Adipocyte (in vitro differentiated cells): ENCODE data around the gene PIK3CB.
A peak's percentile ranks its signal among the peaks of the same experiment; 100 is the strongest.

ENCODE experiments used
- DNase-seq: peaks from one replicate; pipeline ENCODE4 v3.0.0-alpha.2; 2015; ENCODE audit warnings: low read depth
- H3K27me3 ChIP-seq: replicated peaks from 2 replicates; pipeline ENCODE4 v1.7.0; 2013; ENCODE audit warnings: mild to moderate bottlenecking, low read length, moderate library complexity; ENCODE audit not compliant: control insufficient read depth, insufficient read depth
- H3K36me3 ChIP-seq: 2 replicates; pipeline ENCODE4 v1.7.0; 2013; ENCODE audit warnings: low read length, mild to moderate bottlenecking, moderate library complexity; ENCODE audit not compliant: control insufficient read depth, insufficient read depth, severe bottlenecking
- H3K4me1 ChIP-seq: 2 replicates; pipeline ENCODE4 v1.7.0; 2013; ENCODE audit warnings: mild to moderate bottlenecking, low read length, moderate library complexity; ENCODE audit not compliant: control insufficient read depth, insufficient read depth
- H3K4me3 ChIP-seq: 2 replicates; pipeline ENCODE4 v1.7.0; 2013; ENCODE audit warnings: mild to moderate bottlenecking, low read length, moderate library complexity
- H3K9ac ChIP-seq: 2 replicates; pipeline ENCODE4 v1.7.0; 2013; ENCODE audit warnings: mild to moderate bottlenecking, low read length, moderate library complexity
- H3K9me3 ChIP-seq: 2 replicates; pipeline ENCODE4 v1.7.0; 2013; ENCODE audit warnings: mild to moderate bottlenecking, low read length, moderate library complexity; ENCODE audit not compliant: control insufficient read depth

PIK3CB gene

DNA sequence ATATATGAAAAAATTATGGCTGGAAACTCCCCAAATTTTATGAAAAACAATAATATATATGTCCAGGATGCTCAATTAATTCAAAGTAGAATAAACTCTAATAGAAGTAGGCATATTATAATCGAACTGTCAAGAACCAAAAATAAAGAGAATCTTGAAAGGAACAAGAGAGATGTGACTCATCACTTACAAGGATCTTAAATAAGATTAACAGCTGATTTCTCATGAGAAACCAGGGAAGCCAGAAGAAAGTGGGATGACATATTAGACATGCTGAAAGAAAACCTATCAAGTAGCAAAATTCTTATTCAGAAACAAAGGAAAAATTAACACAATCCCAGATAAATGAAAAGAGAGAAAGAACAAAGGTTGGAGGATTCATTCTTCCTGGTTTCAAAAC, 159.3 kb downstream of the PIK3CB start:
- no peak overlapping the region for H3K9ac ChIP-seq
- H3K4me1 ChIP-seq, result no peaks in the 10 kb centered on the region
- H3K36me3 ChIP-seq, result peaks cover 5% of the 10 kb centered on the region
- H3K9me3 ChIP-seq, result peaks cover 27% of the 10 kb centered on the region
- peak; percentile 13 for DNase-seq
- H3K4me3 ChIP-seq, result no peak overlapping the region
- H3K27me3 ChIP-seq, result no peaks in the 10 kb centered on the region

GRCh38 chr3:138673641-138674530, 160.8 kb downstream of the PIK3CB start:
- Histone ChIP-seq H3K9me3 (peaks cover 27% of the 10 kb centered on the region), H3K36me3 (peaks cover 5% of the 10 kb centered on the region), H3K27me3 (no peaks in the 10 kb centered on the region), H3K9ac (no peak overlapping the region), H3K4me3 (no peak overlapping the region), H3K4me1 (no peaks in the 10 kb centered on the region)
- no peak for DNase-seq

DNA sequence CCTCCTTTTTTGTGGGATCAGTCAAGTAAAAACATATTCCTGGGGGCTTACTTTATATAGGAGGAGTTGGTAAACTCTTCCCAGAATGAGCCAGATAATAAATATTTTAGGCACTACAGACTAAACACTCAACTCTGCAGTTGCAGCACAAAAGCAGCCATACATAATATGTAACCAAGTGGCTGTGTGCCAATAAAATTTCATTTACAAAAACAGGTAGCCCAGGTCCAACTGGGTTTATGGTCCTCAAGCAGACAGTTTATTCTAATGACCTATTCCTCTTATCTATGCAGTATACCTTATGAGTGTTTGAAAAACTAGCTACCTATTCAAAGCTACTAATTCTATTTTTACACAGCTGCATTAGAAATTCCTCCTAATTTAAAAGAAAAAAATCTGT, 164.3 kb downstream of the PIK3CB start:
- H3K36me3 ChIP-seq, result no peaks in the 10 kb centered on the region
- H3K4me3 ChIP-seq, result no peak overlapping the region
- no peaks in the 10 kb centered on the region for H3K27me3 ChIP-seq
- H3K9ac ChIP-seq, result no peak overlapping the region
- no peaks in the 10 kb centered on the region for H3K4me1 ChIP-seq
- H3K9me3 ChIP-seq, result peaks cover 12% of the 10 kb centered on the region
- no peak for DNase-seq

DNA sequence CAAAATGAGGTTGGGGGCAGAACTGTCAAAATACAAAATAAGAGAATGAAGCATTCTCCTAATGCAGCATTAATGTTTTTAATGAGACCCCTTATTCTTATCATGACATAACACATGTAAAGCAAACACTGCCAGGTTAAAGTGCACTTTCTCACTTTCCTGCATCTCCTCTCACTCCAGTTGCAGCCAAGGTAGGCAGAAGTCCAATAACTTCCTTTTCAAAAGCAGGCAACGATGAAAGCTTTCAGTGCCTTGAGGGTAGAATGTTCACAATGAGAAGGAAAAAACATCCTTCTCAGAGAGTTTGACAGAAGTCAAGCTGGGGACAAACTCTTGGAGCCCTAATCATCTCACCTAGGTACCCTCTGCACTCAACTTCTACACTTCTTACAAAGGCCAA, 166.6 kb downstream of the PIK3CB start:
- Histone ChIP-seq H3K9me3 (no peaks in the 10 kb centered on the region), H3K4me1 (no peaks in the 10 kb centered on the region), H3K27me3 (no peaks in the 10 kb centered on the region), H3K36me3 (peaks cover 4% of the 10 kb centered on the region), H3K9ac (no peak overlapping the region), H3K4me3 (no peak overlapping the region)
- no peak for DNase-seq

- Histone ChIP-seq H3K9me3 (no peaks in the 10 kb centered on the region), H3K36me3 (no peaks in the 10 kb centered on the region), H3K9ac (no peak overlapping the region)
Observed at GRCh38 chr3:138657508-138657907, 177.2 kb downstream of the PIK3CB start.

DNA sequence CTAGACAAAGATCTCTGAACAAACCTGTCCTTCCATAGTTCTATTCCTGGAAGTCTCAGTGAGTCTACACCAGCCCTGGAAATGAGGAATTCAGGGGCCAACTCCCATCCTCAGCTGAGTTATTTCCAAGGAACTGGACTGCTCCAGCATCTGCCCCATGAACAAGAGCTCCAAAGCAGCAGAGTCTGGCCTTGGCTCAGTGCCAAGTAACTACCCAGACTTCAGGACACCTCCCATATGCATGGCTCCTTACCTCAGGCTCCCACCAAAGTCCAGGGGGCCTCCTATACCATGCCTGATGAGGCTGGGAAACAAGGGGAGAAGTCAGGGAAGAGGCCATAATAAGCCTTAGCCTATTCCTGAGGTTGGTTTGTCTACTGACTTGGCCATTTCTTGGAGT, 181.2 kb downstream of the PIK3CB start:
- Histone ChIP-seq H3K27me3 (no peaks in the 10 kb centered on the region), H3K9me3 (peaks cover 2% of the 10 kb centered on the region), H3K4me3 (no peak overlapping the region), H3K36me3 (peaks cover 21% of the 10 kb centered on the region), H3K4me1 (no peaks in the 10 kb centered on the region), H3K9ac (no peak overlapping the region)
- no peak for DNase-seq

More at GRCh38 chr3:138657508-138657907, 177.2 kb downstream of the PIK3CB start:
- Histone ChIP-seq H3K27me3 (no peaks in the 10 kb centered on the region), H3K4me3 (no peak overlapping the region), H3K4me1 (no peaks in the 10 kb centered on the region)
- DNase-seq, result no peak

GRCh38 chr3:138649134-138649533, 185.6 kb downstream of the PIK3CB start:
- Histone ChIP-seq H3K9ac (no peak overlapping the region), H3K4me3 (no peak overlapping the region), H3K4me1 (no peaks in the 10 kb centered on the region), H3K9me3 (peaks cover 20% of the 10 kb centered on the region), H3K27me3 (no peaks in the 10 kb centered on the region), H3K36me3 (peaks cover 21% of the 10 kb centered on the region)
- DNase-seq, result no peak

DNA sequence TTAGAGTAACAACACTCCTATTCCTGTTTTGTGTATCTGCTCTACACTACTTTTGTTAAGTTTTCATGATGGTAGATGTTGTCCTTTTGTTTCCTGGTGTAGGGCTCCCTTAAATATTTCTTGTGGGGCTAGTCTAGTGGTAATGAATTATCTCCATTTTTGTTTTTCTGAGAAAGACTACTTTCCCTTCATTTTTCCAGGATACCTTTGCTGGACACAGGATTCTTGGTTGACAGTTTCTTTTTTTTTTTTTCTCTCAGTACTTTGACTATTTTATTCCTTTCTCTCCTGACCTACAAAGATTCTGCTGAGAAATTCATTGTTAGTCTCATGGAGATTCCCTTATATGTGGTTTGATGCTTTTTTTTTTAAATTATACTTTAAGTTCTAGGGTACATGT, 188.2 kb downstream of the PIK3CB start:
- no peak for DNase-seq
- peaks cover 21% of the 10 kb centered on the region for H3K36me3 ChIP-seq
- no peaks in the 10 kb centered on the region for H3K27me3 ChIP-seq
- no peaks in the 10 kb centered on the region for H3K4me1 ChIP-seq
- H3K9me3 ChIP-seq, result peaks cover 32% of the 10 kb centered on the region
- no peak overlapping the region for H3K9ac ChIP-seq
- no peak overlapping the region for H3K4me3 ChIP-seq

- Histone ChIP-seq H3K27me3 (no peaks in the 10 kb centered on the region), H3K4me1 (no peaks in the 10 kb centered on the region), H3K36me3 (peaks cover 18% of the 10 kb centered on the region), H3K9me3 (peaks cover 32% of the 10 kb centered on the region), H3K4me3 (no peak overlapping the region), H3K9ac (no peak overlapping the region)
- DNase-seq, result no peak
Observed at GRCh38 chr3:138646008-138646407, 188.7 kb downstream of the PIK3CB start.

DNA sequence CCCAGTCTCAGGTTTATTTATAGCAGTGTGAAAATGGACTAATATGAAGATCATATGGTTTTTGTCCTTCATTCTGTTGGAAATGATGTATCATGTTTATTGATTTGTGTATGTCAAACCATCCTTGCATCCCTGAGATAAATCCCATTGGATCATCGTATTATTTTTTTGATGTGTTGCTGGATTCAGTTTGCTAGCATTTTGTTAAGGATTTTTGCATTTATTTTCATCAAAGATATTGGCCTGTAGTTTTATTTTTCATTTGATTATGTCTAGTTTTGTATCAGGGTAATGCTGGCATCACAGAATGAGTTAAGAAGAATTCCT, 191.8 kb downstream of the PIK3CB start:
- Histone ChIP-seq H3K36me3 (no peaks in the 10 kb centered on the region), H3K9ac (no peak overlapping the region), H3K4me1 (no peaks in the 10 kb centered on the region), H3K9me3 (peaks cover 29% of the 10 kb centered on the region), H3K27me3 (no peaks in the 10 kb centered on the region), H3K4me3 (no peak overlapping the region)
- DNase-seq, result no peak

GRCh38 chr3:138642226-138642926, 192.4 kb downstream of the PIK3CB start:
- no peak for DNase-seq
- H3K27me3 ChIP-seq, result no peaks in the 10 kb centered on the region

More at GRCh38 chr3:138642226-138642926, 192.4 kb downstream of the PIK3CB start:
- Histone ChIP-seq H3K4me1 (no peaks in the 10 kb centered on the region), H3K36me3 (no peaks in the 10 kb centered on the region), H3K4me3 (no peak overlapping the region), H3K9ac (no peak overlapping the region), H3K9me3 (peaks cover 29% of the 10 kb centered on the region)
